Upper lobe of right lung (tissue), 1 donor: ENCODE data around the gene DUSP2. TPM values are rescaled to one million over a fixed set of nuclear protein-coding genes. Genes with fewer than 3 reads are reported as not detected.
A peak's percentile ranks its signal among the peaks of the same experiment; 100 is the strongest.

Experiments
- ATAC-seq: fragments of 200-7000 bp; cut with Tn5 transposase; one replicate; pipeline ENCODE4 v1.9.1; 2020; ENCODE audit warnings: mild to moderate bottlenecking, moderate library complexity
- DNase-seq: peaks from one replicate; pipeline ENCODE4 v3.0.0-alpha.2; 2020
- H3K27ac ChIP-seq: fragments of 200-600 bp; one replicate; pipeline ENCODE4 v1.8.0; 2022
- H3K27me3 ChIP-seq: fragments of 200-600 bp; one replicate; pipeline ENCODE4 v1.8.0; 2022; ENCODE audit warnings: mild to moderate bottlenecking
- H3K36me3 ChIP-seq: fragments of 200-600 bp; one replicate; pipeline ENCODE4 v1.8.0; 2022
- H3K4me1 ChIP-seq: fragments of 200-600 bp; one replicate; pipeline ENCODE4 v1.8.0; 2022
- H3K4me3 ChIP-seq: fragments of 200-600 bp; one replicate; pipeline ENCODE4 v1.8.0; 2022; ENCODE audit warnings: mild to moderate bottlenecking
- H3K9me3 ChIP-seq: fragments of 200-600 bp; one replicate; pipeline ENCODE4 v1.8.0; 2022
- intact Hi-C: fragments of 100-400 bp; cut with DNase I; formaldehyde crosslinking; loops from one replicate; pipeline ENCODE4 v1.11.0; 2022
- total RNA-seq: library from RNA; stranded (reverse); fragmentation: NEBNext Ultra II Directional; extraction: Animal tissue kit (Norgen Biotek cat#: 25700); gene quantifications from one replicate; pipeline ENCODE4 v1.2.1, GENCODE V29; 2021
- TF ChIP-seq, protein P1 (sequence below): fragments of 200-600 bp; IDR thresholded peaks from one replicate; pipeline ENCODE4 v1.8.0; 2022; ENCODE audit warnings: antibody characterized with exemption
- donor health status: DM: no; HTN: yes; CAD: no; lungs with severe emphysema.

Gene DUSP2
- total RNA-seq, 1 donor from 2014 or later = 4.4 TPM

DNA sequence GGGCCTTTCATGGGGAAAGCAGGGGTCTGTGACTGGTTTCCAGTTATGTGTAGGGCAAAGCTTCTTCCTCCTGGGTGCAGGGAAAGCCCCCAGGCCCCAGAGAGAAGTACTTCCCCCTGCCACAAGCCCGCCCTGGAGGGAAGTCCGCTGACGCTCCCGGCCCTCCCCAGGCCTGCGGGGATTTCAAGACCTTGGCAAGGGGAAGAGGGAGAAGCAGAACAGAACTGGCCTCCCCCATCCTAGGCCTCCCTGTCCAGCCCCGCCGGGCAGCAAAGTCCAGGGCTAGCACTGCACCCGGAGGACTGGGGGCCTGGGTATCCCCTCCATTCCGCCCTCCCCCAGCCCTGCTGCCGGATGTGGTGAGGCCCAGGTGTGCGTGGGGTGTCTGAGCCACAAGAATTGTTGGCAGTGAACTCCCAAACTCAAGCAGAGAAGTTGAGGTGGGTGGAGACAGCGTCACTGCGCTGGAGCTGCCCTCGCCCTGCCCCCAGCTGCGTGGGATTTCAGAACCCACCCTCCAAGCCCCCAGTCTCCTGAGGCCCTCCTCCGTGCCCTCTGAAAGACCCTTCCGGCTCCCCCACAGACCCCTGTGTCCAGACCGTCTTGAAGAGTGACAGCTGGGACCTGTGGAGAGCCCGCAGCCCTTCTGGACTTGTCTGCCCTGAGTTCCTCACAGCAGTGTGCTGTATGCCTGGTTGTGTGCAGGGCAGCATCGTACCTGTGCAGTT is 1.1 kb upstream of the DUSP2 start:
- DNase-seq = peak; percentile 85
- TF ChIP-seq, protein P1, sequence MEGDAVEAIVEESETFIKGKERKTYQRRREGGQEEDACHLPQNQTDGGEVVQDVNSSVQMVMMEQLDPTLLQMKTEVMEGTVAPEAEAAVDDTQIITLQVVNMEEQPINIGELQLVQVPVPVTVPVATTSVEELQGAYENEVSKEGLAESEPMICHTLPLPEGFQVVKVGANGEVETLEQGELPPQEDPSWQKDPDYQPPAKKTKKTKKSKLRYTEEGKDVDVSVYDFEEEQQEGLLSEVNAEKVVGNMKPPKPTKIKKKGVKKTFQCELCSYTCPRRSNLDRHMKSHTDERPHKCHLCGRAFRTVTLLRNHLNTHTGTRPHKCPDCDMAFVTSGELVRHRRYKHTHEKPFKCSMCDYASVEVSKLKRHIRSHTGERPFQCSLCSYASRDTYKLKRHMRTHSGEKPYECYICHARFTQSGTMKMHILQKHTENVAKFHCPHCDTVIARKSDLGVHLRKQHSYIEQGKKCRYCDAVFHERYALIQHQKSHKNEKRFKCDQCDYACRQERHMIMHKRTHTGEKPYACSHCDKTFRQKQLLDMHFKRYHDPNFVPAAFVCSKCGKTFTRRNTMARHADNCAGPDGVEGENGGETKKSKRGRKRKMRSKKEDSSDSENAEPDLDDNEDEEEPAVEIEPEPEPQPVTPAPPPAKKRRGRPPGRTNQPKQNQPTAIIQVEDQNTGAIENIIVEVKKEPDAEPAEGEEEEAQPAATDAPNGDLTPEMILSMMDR = no peak
- Histone ChIP-seq H3K9me3 (no peaks in the 10 kb centered on the region), H3K36me3 (no peaks in the 10 kb centered on the region), H3K4me1 (peaks cover 27% of the 10 kb centered on the region), H3K27ac (peak overlapping the region; percentile 63), H3K27me3 (peaks cover 4% of the 10 kb centered on the region), H3K4me3 (no peak overlapping the region)
- ATAC-seq = peak; percentile 61
- intact Hi-C loops = no loop called here

DNA sequence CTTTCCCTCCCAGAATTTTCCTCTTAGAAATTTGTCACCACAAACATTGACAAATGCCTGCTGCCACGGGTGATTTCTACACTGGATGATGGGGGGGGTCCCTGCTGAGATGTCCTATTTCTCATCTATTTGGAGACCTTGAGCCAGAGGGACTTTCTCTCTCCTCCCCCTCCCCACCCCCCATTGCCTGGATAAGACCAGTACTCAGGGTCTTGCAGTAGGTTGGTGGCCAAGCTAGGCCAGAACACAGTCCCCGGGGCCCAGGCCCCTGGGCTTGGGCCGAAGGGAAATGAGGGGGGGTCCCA is 560 bp upstream of the DUSP2 start:
- no peak for ATAC-seq
- Histone ChIP-seq H3K4me1 (peaks cover 27% of the 10 kb centered on the region), H3K36me3 (no peaks in the 10 kb centered on the region), H3K9me3 (no peaks in the 10 kb centered on the region), H3K27ac (peak overlapping the region; percentile 63), H3K4me3 (peak overlapping the region; percentile 60), H3K27me3 (peaks cover 4% of the 10 kb centered on the region)
- TF ChIP-seq, protein P1 = no peak
- intact Hi-C loops = no loop called here
- DNase-seq = no peak

DNA sequence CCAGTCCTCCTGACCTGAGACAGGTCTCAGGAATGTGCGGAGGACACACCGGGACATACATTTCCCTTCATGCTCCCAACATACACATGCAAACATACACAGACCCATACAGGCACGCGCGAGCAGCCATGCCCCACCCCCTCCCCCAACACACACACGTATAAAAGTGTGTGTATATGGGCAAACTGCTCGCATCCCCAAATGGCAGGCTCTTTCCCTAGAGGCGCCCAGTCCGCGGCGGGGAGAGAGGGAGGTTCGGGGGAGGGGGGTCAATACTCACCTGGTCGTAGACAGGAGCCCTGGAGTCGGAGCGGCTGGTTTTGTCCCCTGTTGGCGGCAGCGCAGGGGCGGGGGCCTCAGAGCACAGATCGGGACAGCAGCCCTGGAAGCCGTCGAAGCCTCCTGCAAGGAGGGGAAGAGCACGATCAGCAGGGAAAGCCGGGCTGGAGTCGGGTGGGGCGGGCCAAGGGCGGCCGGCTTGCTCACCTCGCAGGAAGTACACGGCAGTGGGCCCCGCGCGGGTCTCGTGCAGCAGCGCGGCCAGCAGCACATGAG is 682 bp downstream of the DUSP2 start:
- H3K27ac ChIP-seq = peak overlapping the region; percentile 60
- H3K27me3 ChIP-seq = peaks cover 4% of the 10 kb centered on the region
- TF ChIP-seq, protein P1 = no peak
- intact Hi-C loops = no loop called here
- peak overlapping the region; percentile 60 for H3K4me3 ChIP-seq
- H3K9me3 ChIP-seq = no peaks in the 10 kb centered on the region
- H3K36me3 ChIP-seq = no peaks in the 10 kb centered on the region
- peaks cover 27% of the 10 kb centered on the region for H3K4me1 ChIP-seq
- ATAC-seq (no peak), DNase-seq (no peak)

DNA sequence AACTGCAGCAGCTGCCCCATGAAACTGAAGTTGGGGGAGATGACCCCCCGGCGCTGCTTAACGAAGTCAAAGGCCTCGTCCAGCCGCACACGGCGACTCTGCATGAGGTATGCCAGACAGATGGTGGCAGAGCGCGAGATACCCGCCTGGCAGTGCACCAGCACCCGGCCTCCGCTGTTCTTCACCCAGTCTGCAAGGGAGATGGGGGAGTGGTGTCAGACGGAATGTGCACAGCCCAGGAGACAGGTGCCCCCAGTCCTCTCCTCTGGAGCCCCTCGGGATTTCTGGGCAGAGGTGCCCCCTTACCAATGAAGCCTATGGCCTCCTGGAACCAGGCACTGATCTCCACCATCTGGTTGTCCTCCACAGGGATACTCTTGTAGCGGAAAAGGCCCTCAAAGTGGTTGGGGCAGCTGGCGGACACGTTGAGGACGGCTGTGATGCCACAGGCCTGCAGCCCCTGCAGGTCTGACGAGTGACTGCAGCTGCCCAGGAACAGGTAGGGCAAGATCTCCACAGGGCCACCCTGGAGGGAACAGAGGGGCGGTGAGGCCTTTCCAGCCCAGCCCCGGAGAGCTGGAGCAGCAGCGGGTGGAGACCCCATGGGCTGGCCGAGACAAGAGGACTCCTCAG is 1.3 kb downstream of the DUSP2 start:
- peak overlapping the region; percentile 60 for H3K4me3 ChIP-seq
- TF ChIP-seq, protein P1 = no peak
- H3K27me3 ChIP-seq = peaks cover 4% of the 10 kb centered on the region
- H3K9me3 ChIP-seq = no peaks in the 10 kb centered on the region
- intact Hi-C loops = no loop called here
- no peak overlapping the region for H3K27ac ChIP-seq
- ATAC-seq (no peak), DNase-seq (peak; percentile 61)
- no peaks in the 10 kb centered on the region for H3K36me3 ChIP-seq
- H3K4me1 ChIP-seq = peaks cover 27% of the 10 kb centered on the region

DNA sequence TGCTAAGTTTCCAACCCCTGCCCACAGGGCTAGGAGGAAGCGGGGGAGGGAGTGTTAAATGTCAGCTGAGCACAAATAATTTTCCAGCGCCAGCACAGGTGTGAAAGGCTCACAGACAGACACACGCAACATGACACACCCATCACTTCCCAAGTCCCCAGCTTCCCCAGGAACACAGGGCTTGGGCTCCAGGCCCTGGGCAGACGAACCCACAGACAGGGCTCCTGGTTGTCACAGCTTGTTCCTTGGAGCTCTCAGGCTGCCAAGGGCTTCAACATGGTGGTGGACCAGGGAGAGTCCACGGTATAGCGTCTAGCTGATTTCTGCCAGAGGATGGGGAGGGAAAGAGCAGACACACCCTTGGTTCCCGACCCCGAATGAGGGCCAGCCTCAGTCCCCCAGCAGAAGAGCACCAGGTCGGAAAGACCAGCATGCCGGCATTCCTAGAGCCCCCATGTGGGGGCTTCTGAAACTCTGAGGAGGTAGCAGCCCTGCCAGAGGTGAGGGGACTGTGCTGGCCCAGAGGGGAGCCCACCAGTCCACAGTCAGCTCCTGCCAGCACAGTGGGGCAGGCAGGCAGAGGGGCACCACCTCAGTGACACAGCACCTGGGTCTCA is 1.9 kb downstream of the DUSP2 start:
- Histone ChIP-seq H3K4me1 (peaks cover 23% of the 10 kb centered on the region), H3K27ac (no peak overlapping the region), H3K36me3 (no peaks in the 10 kb centered on the region), H3K9me3 (no peaks in the 10 kb centered on the region), H3K27me3 (peaks cover 4% of the 10 kb centered on the region), H3K4me3 (peak overlapping the region; percentile 60)
- TF ChIP-seq, protein P1 = no peak
- intact Hi-C loops = no loop called here
- DNase-seq (no peak), ATAC-seq (no peak)
